WTC11 (cell line): ENCODE measurements around the gene COL4A5.

Experiments used
- AFF4 ChIP-seq: sonication (generic); formaldehyde crosslinking; IDR thresholded peaks from 2 replicates; pipeline ENCODE4 v1.8.1; 2023; ENCODE audit warnings: mild to moderate bottlenecking, missing genetic modification reagents, borderline replicate concordance
- CREB1 ChIP-seq: sonication (generic); formaldehyde crosslinking; IDR thresholded peaks from 2 replicates; pipeline ENCODE4 v1.8.0; 2023; ENCODE audit warnings: mild to moderate bottlenecking, missing genetic modification reagents
- CREM ChIP-seq: sonication (generic); formaldehyde crosslinking; IDR thresholded peaks from 2 replicates; pipeline ENCODE4 v1.8.1; 2022; ENCODE audit warnings: mild to moderate bottlenecking, missing genetic modification reagents, moderate library complexity
- ESRRA ChIP-seq: sonication (generic); formaldehyde crosslinking; IDR thresholded peaks from 2 replicates; pipeline ENCODE4 v1.8.1; 2022; ENCODE audit warnings: mild to moderate bottlenecking, missing genetic modification reagents, borderline replicate concordance
- FOXK1 ChIP-seq: sonication (generic); formaldehyde crosslinking; IDR thresholded peaks from 2 replicates; pipeline ENCODE4 v1.8.0; 2022; ENCODE audit warnings: mild to moderate bottlenecking, moderate library complexity, missing genetic modification reagents
- MLX ChIP-seq: sonication (generic); formaldehyde crosslinking; IDR thresholded peaks from 2 replicates; pipeline ENCODE4 v1.8.1; 2023; ENCODE audit warnings: mild to moderate bottlenecking, missing genetic modification reagents, moderate library complexity
- TEAD4 ChIP-seq: sonication (generic); formaldehyde crosslinking; IDR thresholded peaks from 2 replicates; pipeline ENCODE4 v1.8.0; 2022; ENCODE audit warnings: mild to moderate bottlenecking, missing genetic modification reagents
- USF1 ChIP-seq: sonication (generic); formaldehyde crosslinking; IDR thresholded peaks from 2 replicates; pipeline ENCODE4 v1.8.0; 2022; ENCODE audit warnings: mild to moderate bottlenecking, missing genetic modification reagents
- TF ChIP-seq, protein P1 (sequence below): fragments of 200-600 bp; IDR thresholded peaks from 2 replicates; pipeline ENCODE4 v1.8.0; 2022; ENCODE audit warnings: antibody characterized with exemption
- TF ChIP-seq, protein P2 (sequence below): sonication (generic); formaldehyde crosslinking; IDR thresholded peaks from 2 replicates; pipeline ENCODE4 v1.8.0; 2022; ENCODE audit warnings: mild to moderate bottlenecking, missing genetic modification reagents
- TF ChIP-seq, protein P3 (sequence below): fragments of 250-450 bp; sonication (Bioruptor Pico); IDR thresholded peaks from 2 replicates; pipeline ENCODE4 v1.9.0; 2021; ENCODE audit warnings: mild to moderate bottlenecking, borderline replicate concordance

- no peak for TF ChIP-seq TEAD4 (CRISPR knock-in tag)
- TF ChIP-seq CREB1 (CRISPR knock-in tag), result no peak
- TF ChIP-seq, protein P1, sequence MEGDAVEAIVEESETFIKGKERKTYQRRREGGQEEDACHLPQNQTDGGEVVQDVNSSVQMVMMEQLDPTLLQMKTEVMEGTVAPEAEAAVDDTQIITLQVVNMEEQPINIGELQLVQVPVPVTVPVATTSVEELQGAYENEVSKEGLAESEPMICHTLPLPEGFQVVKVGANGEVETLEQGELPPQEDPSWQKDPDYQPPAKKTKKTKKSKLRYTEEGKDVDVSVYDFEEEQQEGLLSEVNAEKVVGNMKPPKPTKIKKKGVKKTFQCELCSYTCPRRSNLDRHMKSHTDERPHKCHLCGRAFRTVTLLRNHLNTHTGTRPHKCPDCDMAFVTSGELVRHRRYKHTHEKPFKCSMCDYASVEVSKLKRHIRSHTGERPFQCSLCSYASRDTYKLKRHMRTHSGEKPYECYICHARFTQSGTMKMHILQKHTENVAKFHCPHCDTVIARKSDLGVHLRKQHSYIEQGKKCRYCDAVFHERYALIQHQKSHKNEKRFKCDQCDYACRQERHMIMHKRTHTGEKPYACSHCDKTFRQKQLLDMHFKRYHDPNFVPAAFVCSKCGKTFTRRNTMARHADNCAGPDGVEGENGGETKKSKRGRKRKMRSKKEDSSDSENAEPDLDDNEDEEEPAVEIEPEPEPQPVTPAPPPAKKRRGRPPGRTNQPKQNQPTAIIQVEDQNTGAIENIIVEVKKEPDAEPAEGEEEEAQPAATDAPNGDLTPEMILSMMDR, result no peak
- TF ChIP-seq FOXK1, result no peak
- no peak for TF ChIP-seq USF1 (CRISPR knock-in tag)
- TF ChIP-seq ESRRA, result no peak
- TF ChIP-seq, protein P2, sequence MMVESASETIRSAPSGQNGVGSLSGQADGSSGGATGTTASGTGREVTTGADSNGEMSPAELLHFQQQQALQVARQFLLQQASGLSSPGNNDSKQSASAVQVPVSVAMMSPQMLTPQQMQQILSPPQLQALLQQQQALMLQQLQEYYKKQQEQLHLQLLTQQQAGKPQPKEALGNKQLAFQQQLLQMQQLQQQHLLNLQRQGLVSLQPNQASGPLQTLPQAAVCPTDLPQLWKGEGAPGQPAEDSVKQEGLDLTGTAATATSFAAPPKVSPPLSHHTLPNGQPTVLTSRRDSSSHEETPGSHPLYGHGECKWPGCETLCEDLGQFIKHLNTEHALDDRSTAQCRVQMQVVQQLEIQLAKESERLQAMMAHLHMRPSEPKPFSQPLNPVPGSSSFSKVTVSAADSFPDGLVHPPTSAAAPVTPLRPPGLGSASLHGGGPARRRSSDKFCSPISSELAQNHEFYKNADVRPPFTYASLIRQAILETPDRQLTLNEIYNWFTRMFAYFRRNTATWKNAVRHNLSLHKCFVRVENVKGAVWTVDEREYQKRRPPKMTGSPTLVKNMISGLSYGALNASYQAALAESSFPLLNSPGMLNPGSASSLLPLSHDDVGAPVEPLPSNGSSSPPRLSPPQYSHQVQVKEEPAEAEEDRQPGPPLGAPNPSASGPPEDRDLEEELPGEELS (CRISPR knock-in tag), result no peak
- TF ChIP-seq AFF4 (CRISPR knock-in tag), result no peak
- TF ChIP-seq MLX (CRISPR knock-in tag), result no peak
- TF ChIP-seq CREM, result no peak
- TF ChIP-seq, protein P3, sequence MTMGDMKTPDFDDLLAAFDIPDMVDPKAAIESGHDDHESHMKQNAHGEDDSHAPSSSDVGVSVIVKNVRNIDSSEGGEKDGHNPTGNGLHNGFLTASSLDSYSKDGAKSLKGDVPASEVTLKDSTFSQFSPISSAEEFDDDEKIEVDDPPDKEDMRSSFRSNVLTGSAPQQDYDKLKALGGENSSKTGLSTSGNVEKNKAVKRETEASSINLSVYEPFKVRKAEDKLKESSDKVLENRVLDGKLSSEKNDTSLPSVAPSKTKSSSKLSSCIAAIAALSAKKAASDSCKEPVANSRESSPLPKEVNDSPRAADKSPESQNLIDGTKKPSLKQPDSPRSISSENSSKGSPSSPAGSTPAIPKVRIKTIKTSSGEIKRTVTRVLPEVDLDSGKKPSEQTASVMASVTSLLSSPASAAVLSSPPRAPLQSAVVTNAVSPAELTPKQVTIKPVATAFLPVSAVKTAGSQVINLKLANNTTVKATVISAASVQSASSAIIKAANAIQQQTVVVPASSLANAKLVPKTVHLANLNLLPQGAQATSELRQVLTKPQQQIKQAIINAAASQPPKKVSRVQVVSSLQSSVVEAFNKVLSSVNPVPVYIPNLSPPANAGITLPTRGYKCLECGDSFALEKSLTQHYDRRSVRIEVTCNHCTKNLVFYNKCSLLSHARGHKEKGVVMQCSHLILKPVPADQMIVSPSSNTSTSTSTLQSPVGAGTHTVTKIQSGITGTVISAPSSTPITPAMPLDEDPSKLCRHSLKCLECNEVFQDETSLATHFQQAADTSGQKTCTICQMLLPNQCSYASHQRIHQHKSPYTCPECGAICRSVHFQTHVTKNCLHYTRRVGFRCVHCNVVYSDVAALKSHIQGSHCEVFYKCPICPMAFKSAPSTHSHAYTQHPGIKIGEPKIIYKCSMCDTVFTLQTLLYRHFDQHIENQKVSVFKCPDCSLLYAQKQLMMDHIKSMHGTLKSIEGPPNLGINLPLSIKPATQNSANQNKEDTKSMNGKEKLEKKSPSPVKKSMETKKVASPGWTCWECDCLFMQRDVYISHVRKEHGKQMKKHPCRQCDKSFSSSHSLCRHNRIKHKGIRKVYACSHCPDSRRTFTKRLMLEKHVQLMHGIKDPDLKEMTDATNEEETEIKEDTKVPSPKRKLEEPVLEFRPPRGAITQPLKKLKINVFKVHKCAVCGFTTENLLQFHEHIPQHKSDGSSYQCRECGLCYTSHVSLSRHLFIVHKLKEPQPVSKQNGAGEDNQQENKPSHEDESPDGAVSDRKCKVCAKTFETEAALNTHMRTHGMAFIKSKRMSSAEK (CRISPR knock-in tag), result no peak
Observed at GRCh38 chrX:108437349-108438109, 2.1 kb upstream of the COL4A5 start.
